Smooth muscle cell (in vitro differentiated cells): Measurements from ENCODE around the gene NHLH1. TPM values are rescaled to one million over a fixed set of nuclear protein-coding genes. Genes with fewer than 3 reads are reported as not detected.
"Not testable (repeated sequence)": the region's sequence is repeated elsewhere in the genome, so short reads cannot be mapped to it uniquely, and the experiment has no call there.

ENCODE experiments used
- DNase-seq: peaks from one replicate; lab custom pipeline; 2025; ENCODE audit not compliant: unreplicated experiment; lab: John Stamatoyannopoulos, UW
- H2AFZ ChIP-seq: fragments of 200-600 bp; sonication (generic); 2 replicates; pipeline ENCODE4 v1.6.0; 2016; ENCODE audit warnings: antibody characterized with exemption, low read depth, mild to moderate bottlenecking
- H3F3A ChIP-seq: fragments of 200-600 bp; sonication (generic); 2 replicates; pipeline ENCODE4 v1.6.0; 2017; ENCODE audit warnings: antibody characterized with exemption, low read depth
- H3K27ac ChIP-seq: fragments of 200-600 bp; sonication (generic); 2 replicates; pipeline ENCODE4 v1.5.1; 2016; ENCODE audit warnings: low read depth, mild to moderate bottlenecking
- H3K27me3 ChIP-seq: fragments of 200-600 bp; sonication (generic); 2 replicates; pipeline ENCODE4 v1.6.1; 2016; ENCODE audit warnings: low read depth, mild to moderate bottlenecking
- H3K36me3 ChIP-seq: fragments of 200-600 bp; sonication (generic); 2 replicates; pipeline ENCODE4 v1.5.1; 2016; ENCODE audit warnings: low read depth
- H3K4me1 ChIP-seq: fragments of 200-600 bp; sonication (generic); 2 replicates; pipeline ENCODE4 v1.5.1; 2016; ENCODE audit warnings: low read depth
- H3K4me2 ChIP-seq: fragments of 200-600 bp; sonication (generic); 2 replicates; pipeline ENCODE4 v1.6.0; 2016; ENCODE audit warnings: mild to moderate bottlenecking
- H3K4me3 ChIP-seq: fragments of 200-600 bp; sonication (generic); 2 replicates; pipeline ENCODE4 v1.5.1; 2016; ENCODE audit warnings: mild to moderate bottlenecking
- H3K79me2 ChIP-seq: fragments of 200-600 bp; sonication (generic); 2 replicates; pipeline ENCODE4 v1.6.0; 2016; ENCODE audit warnings: low read depth, mild to moderate bottlenecking
- H3K9ac ChIP-seq: fragments of 200-600 bp; sonication (generic); 2 replicates; pipeline ENCODE4 v1.6.0; 2016; ENCODE audit warnings: low read depth
- H3K9me3 ChIP-seq: fragments of 200-600 bp; sonication (generic); replicated peaks from 2 replicates; pipeline ENCODE4 v1.5.1; 2016; ENCODE audit warnings: low read depth
- H4K20me1 ChIP-seq: fragments of 200-600 bp; sonication (generic); 2 replicates; pipeline ENCODE4 v1.6.0; 2016; ENCODE audit warnings: low read depth
- CTCF ChIP-seq: fragments of 200-600 bp; sonication (generic); IDR thresholded peaks from 2 replicates; pipeline ENCODE4 v1.5.1; 2017; ENCODE audit warnings: borderline replicate concordance, mild to moderate bottlenecking, antibody characterized with exemption; ENCODE audit not compliant: insufficient read depth, poor library complexity, severe bottlenecking
- WGBS: methylation state at CpG from one replicate; pipeline ENCODE4 v1.1.7; 2016; ENCODE audit warnings: low lambda C conversion rate; 5-methylcytosine and 5-hydroxymethylcytosine counted together
- polyA plus RNA-seq: library from polyadenylated mRNA; unstranded; fragments of >200 nt; fragmentation: Nextera tagmentation; extraction: Ambion mirVana; gene quantifications from 2 replicates; pipeline ENCODE4 v1.2.1, GENCODE V29; 2016
- total RNA-seq: library from RNA; depleted of rRNA; stranded (reverse); fragments of >200 nt; gene quantifications from 2 replicates; pipeline ENCODE4 v1.2.3, GENCODE V29; 2014

The NHLH1 gene
- total and polyA plus RNA-seq, 2 experiments from 2014 or later = 0.27 TPM; not detected in 1

- Histone ChIP-seq H3K27me3 (no peaks in the 10 kb centered on the region), H3K9me3 (no peaks in the 10 kb centered on the region), H2AFZ (no peak overlapping the region), H3K4me3 (no peak overlapping the region), H3K4me2 (no peak overlapping the region), H3K27ac (no peak overlapping the region), H3K36me3 (no peaks in the 10 kb centered on the region), H3K9ac (no peak overlapping the region), H3K79me2 (no peaks in the 10 kb centered on the region), H3F3A (no peaks in the 10 kb centered on the region), H3K4me1 (peaks cover 10% of the 10 kb centered on the region), H4K20me1 (no peaks in the 10 kb centered on the region)
- no peak for DNase-seq
- 52% methylated on average over 7 of the region's 7 CpGs for WGBS
- TF ChIP-seq CTCF = no peak
Observed at GRCh38 chr1:160377585-160378206, 10.8 kb downstream of the NHLH1 start.

GRCh38 chr1:160384812-160385211 lies 17.9 kb downstream of the NHLH1 start:
- not testable (repeated sequence) for H3K27ac ChIP-seq, H3K4me3 ChIP-seq, H3K4me2 ChIP-seq, H4K20me1 ChIP-seq, H3K36me3 ChIP-seq, H3K9me3 ChIP-seq, H3K79me2 ChIP-seq, DNase-seq, H3K4me1 ChIP-seq, H3K27me3 ChIP-seq, H2AFZ ChIP-seq, H3F3A ChIP-seq, H3K9ac ChIP-seq
- WGBS = 93% methylated on average over 2 of the region's 2 CpGs

GRCh38 chr1:160388406-160388805 lies 21.5 kb downstream of the NHLH1 start:
- H3K9ac ChIP-seq, H3K4me2 ChIP-seq, DNase-seq, H3K79me2 ChIP-seq, H3K9me3 ChIP-seq, H2AFZ ChIP-seq, H3K36me3 ChIP-seq, H3K27ac ChIP-seq, H4K20me1 ChIP-seq, H3F3A ChIP-seq, H3K4me3 ChIP-seq, H3K27me3 ChIP-seq, H3K4me1 ChIP-seq: not testable (repeated sequence)
- 84% methylated on average over 4 of the region's 4 CpGs for WGBS

- Histone ChIP-seq H3K79me2 (no peaks in the 10 kb centered on the region), H4K20me1 (no peaks in the 10 kb centered on the region), H3K9me3 (no peaks in the 10 kb centered on the region), H3K4me3 (no peak overlapping the region), H3K9ac (no peak overlapping the region), H3K36me3 (no peaks in the 10 kb centered on the region), H3K4me1 (peaks cover 13% of the 10 kb centered on the region), H3K4me2 (no peak overlapping the region), H3K27ac (no peak overlapping the region), H2AFZ (no peak overlapping the region), H3K27me3 (peaks cover 7% of the 10 kb centered on the region), H3F3A (no peaks in the 10 kb centered on the region)
- TF ChIP-seq CTCF = no peak
- no peak for DNase-seq
- WGBS = 97% methylated on average over 8 of the region's 8 CpGs
Observed at GRCh38 chr1:160394673-160395072, 27.8 kb downstream of the NHLH1 start.

GRCh38 chr1:160397651-160398050 lies 30.8 kb downstream of the NHLH1 start:
- WGBS = 89% methylated on average over 1 of the region's 1 CpG
- no peak overlapping the region for H3K9ac ChIP-seq

More at GRCh38 chr1:160397651-160398050, 30.8 kb downstream of the NHLH1 start:
- H2AFZ ChIP-seq = no peak overlapping the region
- no peak overlapping the region for H3K27ac ChIP-seq
- no peak overlapping the region for H3K4me2 ChIP-seq
- H3K9me3 ChIP-seq = no peaks in the 10 kb centered on the region
- H4K20me1 ChIP-seq = no peaks in the 10 kb centered on the region
- no peak for TF ChIP-seq CTCF
- no peaks in the 10 kb centered on the region for H3K36me3 ChIP-seq
- no peak overlapping the region for H3K4me3 ChIP-seq
- H3K79me2 ChIP-seq = peaks cover 6% of the 10 kb centered on the region
- peaks cover 24% of the 10 kb centered on the region for H3K4me1 ChIP-seq
- no peaks in the 10 kb centered on the region for H3K27me3 ChIP-seq
- no peak for DNase-seq
- H3F3A ChIP-seq = no peaks in the 10 kb centered on the region
